Panc1 (cell line): ENCODE results near the gene SSTR5. TPM values are rescaled to one million over a fixed set of nuclear protein-coding genes. Genes with fewer than 3 reads are reported as not detected.

Experiments used
- ATAC-seq: fragments of 200-7000 bp; cut with Tn5 transposase; 2 replicates; pipeline ENCODE4 v1.9.1; 2020; ENCODE audit warnings: mild to moderate bottlenecking, moderate library complexity
- BruUV-seq: library from RNA; stranded (reverse); fragments of 400-500 nt; replicated peaks from 2 replicates; lab custom pipeline; 2021; lab: Mats Ljungman, UMichigan
- CTCF ChIA-PET: fragments of 300-600 bp; sonication (Branson Sonifier 250); formaldehyde crosslinking; loops from one replicate; lab custom pipeline; 2022; ENCODE audit warnings: antibody characterized with exemption; lab: Charles Lee
- POLR2A ChIA-PET: fragments of 300-600 bp; sonication (Branson Sonifier 250); formaldehyde crosslinking; loops from one replicate; lab custom pipeline; 2022; ENCODE audit warnings: antibody characterized with exemption; lab: Charles Lee
- DNase-seq: peaks from one replicate; pipeline ENCODE4 v3.0.0-alpha.2; 2010; ENCODE audit warnings: low read depth, low spot score
- H3K27ac ChIP-seq: 2 replicates; pipeline ENCODE4 v1.5.1; 2011; ENCODE audit warnings: mild to moderate bottlenecking, low read length, inconsistent platforms
- H3K27me3 ChIP-seq: fragments of 200-500 bp; sonication (Bioruptor generic); 2 replicates; pipeline ENCODE4 v1.6.0; 2014; ENCODE audit warnings: low read length, inconsistent platforms; ENCODE audit not compliant: control insufficient read depth, insufficient read depth
- H3K36me3 ChIP-seq: fragments of 200-500 bp; sonication (Bioruptor generic); 2 replicates; pipeline ENCODE4 v1.5.1; 2014; ENCODE audit warnings: inconsistent platforms, mild to moderate bottlenecking, low read length, moderate library complexity; ENCODE audit not compliant: control insufficient read depth, insufficient read depth
- H3K4me1 ChIP-seq: 2 replicates; pipeline ENCODE4 v1.5.1; 2011; ENCODE audit warnings: inconsistent platforms, mild to moderate bottlenecking, low read length, moderate library complexity; ENCODE audit not compliant: control insufficient read depth, insufficient read depth
- H3K4me3 ChIP-seq, 2 experiments: 2 replicates each; pipeline ENCODE4 v1.5.1; 2011 to 2012; ENCODE audit warnings: low read depth in 2 of 2, low read length in 2 of 2, mild to moderate bottlenecking in 2 of 2, inconsistent platforms in 1 of 2, moderate library complexity in 1 of 2
- H3K9me3 ChIP-seq: fragments of 200-500 bp; sonication (Bioruptor generic); 2 replicates; pipeline ENCODE4 v1.5.1; 2014; ENCODE audit warnings: low read depth, mild to moderate bottlenecking, inconsistent platforms, low read length, moderate library complexity; ENCODE audit not compliant: control insufficient read depth, insufficient read depth
- POLR2AphosphoS5 ChIP-seq: IDR thresholded peaks from 2 replicates; pipeline ENCODE4 v1.6.1; 2012; ENCODE audit warnings: mild to moderate bottlenecking, low read depth, low read length, moderate library complexity
- SIN3A ChIP-seq: IDR thresholded peaks from 2 replicates; pipeline ENCODE4 v1.6.1; 2012; ENCODE audit warnings: low read depth, mild to moderate bottlenecking, low read length, moderate library complexity, borderline replicate concordance; ENCODE audit not compliant: insufficient read depth
- TCF7L2 ChIP-seq: IDR thresholded peaks from 2 replicates; pipeline ENCODE4 v1.6.1; 2011; ENCODE audit warnings: mild to moderate bottlenecking, low read depth, low read length, inconsistent platforms
- in situ Hi-C: cut with HindIII; loops from 2 replicates; pipeline ENCODE4 v1.10.0; 2016; ENCODE audit warnings: low sequenced_read_pairs, low pct_unique_long_range_greater_than_20kb
- intact Hi-C: fragments of 100-400 bp; cut with micrococcal nuclease; formaldehyde crosslinking; loops from one replicate; pipeline ENCODE4 v1.10.0; 2022; ENCODE audit not compliant: unreplicated experiment
- total RNA-seq: library from RNA; stranded (reverse); gene quantifications from one replicate; pipeline ENCODE4 v1.2.1, GENCODE V29; 2021; ENCODE audit not compliant: unreplicated experiment
- TF ChIP-seq, protein P1 (sequence below): fragments of 450-650 bp; IDR thresholded peaks from 2 replicates; pipeline ENCODE4 v1.5.1; 2017; ENCODE audit warnings: mild to moderate bottlenecking
- TF ChIP-seq, protein P2 (sequence below), 2 experiments: IDR thresholded peaks; 2 replicates each; pipeline ENCODE4 v1.6.1; 2011 to 2012; ENCODE audit warnings: low read depth in 2 of 2, control low read depth in 1 of 2, low read length in 1 of 2, mild to moderate bottlenecking in 1 of 2, moderate library complexity in 1 of 2; ENCODE audit not compliant: insufficient read depth in 1 of 2

The SSTR5 gene
- total RNA-seq, 1 experiment from 2014 or later = 2.8 TPM

GRCh38 chr16:1096169-1097082 is 23.9 kb downstream of the SSTR5 start, which contains the start of gene C1QTNF8:
Gene C1QTNF8, minus strand, starts transcription at chr16:1096244. Its CDS starts 1,322 bp downstream, at chr16:1094922.
- H3K27ac ChIP-seq = no peak within 1 kb of the TSS; the same call in 1 of the 2 replicates

GRCh38 chr16:1097156-1097555 is 24.6 kb downstream of the SSTR5 start:
- Histone ChIP-seq H3K27me3 (no peaks in the 10 kb centered on the region), H3K4me3 (no peak overlapping the region), H3K36me3 (no peaks in the 10 kb centered on the region), H3K27ac (no peak overlapping the region), H3K4me1 (peaks cover 41% of the 10 kb centered on the region), H3K9me3 (no peaks in the 10 kb centered on the region)
- ATAC-seq (no peak), DNase-seq (no peak)
- no TSS peak for BruUV-seq
- intact Hi-C loops = no loop called here
- POLR2A ChIA-PET = no interaction called here
- in situ Hi-C loops = no loop called here
- CTCF ChIA-PET = no interaction called here
- TF ChIP-seq, protein P1, sequence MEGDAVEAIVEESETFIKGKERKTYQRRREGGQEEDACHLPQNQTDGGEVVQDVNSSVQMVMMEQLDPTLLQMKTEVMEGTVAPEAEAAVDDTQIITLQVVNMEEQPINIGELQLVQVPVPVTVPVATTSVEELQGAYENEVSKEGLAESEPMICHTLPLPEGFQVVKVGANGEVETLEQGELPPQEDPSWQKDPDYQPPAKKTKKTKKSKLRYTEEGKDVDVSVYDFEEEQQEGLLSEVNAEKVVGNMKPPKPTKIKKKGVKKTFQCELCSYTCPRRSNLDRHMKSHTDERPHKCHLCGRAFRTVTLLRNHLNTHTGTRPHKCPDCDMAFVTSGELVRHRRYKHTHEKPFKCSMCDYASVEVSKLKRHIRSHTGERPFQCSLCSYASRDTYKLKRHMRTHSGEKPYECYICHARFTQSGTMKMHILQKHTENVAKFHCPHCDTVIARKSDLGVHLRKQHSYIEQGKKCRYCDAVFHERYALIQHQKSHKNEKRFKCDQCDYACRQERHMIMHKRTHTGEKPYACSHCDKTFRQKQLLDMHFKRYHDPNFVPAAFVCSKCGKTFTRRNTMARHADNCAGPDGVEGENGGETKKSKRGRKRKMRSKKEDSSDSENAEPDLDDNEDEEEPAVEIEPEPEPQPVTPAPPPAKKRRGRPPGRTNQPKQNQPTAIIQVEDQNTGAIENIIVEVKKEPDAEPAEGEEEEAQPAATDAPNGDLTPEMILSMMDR = no peak
- TF ChIP-seq, protein P2, sequence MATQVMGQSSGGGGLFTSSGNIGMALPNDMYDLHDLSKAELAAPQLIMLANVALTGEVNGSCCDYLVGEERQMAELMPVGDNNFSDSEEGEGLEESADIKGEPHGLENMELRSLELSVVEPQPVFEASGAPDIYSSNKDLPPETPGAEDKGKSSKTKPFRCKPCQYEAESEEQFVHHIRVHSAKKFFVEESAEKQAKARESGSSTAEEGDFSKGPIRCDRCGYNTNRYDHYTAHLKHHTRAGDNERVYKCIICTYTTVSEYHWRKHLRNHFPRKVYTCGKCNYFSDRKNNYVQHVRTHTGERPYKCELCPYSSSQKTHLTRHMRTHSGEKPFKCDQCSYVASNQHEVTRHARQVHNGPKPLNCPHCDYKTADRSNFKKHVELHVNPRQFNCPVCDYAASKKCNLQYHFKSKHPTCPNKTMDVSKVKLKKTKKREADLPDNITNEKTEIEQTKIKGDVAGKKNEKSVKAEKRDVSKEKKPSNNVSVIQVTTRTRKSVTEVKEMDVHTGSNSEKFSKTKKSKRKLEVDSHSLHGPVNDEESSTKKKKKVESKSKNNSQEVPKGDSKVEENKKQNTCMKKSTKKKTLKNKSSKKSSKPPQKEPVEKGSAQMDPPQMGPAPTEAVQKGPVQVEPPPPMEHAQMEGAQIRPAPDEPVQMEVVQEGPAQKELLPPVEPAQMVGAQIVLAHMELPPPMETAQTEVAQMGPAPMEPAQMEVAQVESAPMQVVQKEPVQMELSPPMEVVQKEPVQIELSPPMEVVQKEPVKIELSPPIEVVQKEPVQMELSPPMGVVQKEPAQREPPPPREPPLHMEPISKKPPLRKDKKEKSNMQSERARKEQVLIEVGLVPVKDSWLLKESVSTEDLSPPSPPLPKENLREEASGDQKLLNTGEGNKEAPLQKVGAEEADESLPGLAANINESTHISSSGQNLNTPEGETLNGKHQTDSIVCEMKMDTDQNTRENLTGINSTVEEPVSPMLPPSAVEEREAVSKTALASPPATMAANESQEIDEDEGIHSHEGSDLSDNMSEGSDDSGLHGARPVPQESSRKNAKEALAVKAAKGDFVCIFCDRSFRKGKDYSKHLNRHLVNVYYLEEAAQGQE (IDR thresholded peaks at IDR 0.05; ENCODE audit: insufficient read depth in 1 of 2, low read depth in 2 of 2, low read length in 1 of 2) = no peak
- TF ChIP-seq TCF7L2 (no peak), POLR2AphosphoS5 (no peak), SIN3A (no peak)

More at GRCh38 chr16:1096169-1097082, 23.9 kb downstream of the SSTR5 start, which contains the start of gene C1QTNF8:
- Histone ChIP-seq H3K4me1 (peaks cover 37% of the 10 kb centered on the region), H3K4me3 (no peak within 1 kb of the TSS), H3K9me3 (no peaks in the 10 kb centered on the region), H3K36me3 (no peaks in the 10 kb centered on the region), H3K27me3 (no peaks in the 10 kb centered on the region)
- intact Hi-C loops (no loop called here), in situ Hi-C loops (no loop called here)
- BruUV-seq = no TSS peak
- ChIA-PET POLR2A (no interaction called here), CTCF (no interaction called here)
- ATAC-seq (no peak), DNase-seq (no peak)
- TF ChIP-seq TCF7L2 (no peak), POLR2AphosphoS5 (no peak), SIN3A (no peak)
- TF ChIP-seq, protein P1 = no peak
- TF ChIP-seq, protein P2 (IDR thresholded peaks at IDR 0.05; ENCODE audit: insufficient read depth in 1 of 2, low read depth in 2 of 2, low read length in 1 of 2) = no peak
